CD14-positive monocyte (primary cell): ENCODE measurements around the gene TAS1R2. TPM values are rescaled to one million over a fixed set of nuclear protein-coding genes. Genes with fewer than 3 reads are reported as not detected.
A peak's percentile ranks its signal among the peaks of the same experiment; 100 is the strongest.

Experiments used
- DNase-seq, 3 donors: peaks; one replicate each; pipeline ENCODE4 v3.0.0-alpha.2; 2011 to 2022
- H2AFZ ChIP-seq: 2 replicates; pipeline ENCODE4 v1.6.0; 2012; ENCODE audit warnings: mild to moderate bottlenecking, low read depth, low read length, inconsistent platforms; ENCODE audit not compliant: insufficient read depth, poor library complexity, severe bottlenecking
- H3K27ac ChIP-seq, 2 donors: 1 replicate in 1 of 2; 2 replicates in 1 of 2; pipeline ENCODE4 v1.5.1; 2012 to 2013; ENCODE audit warnings: low read length in 2 of 2, control low read depth in 1 of 2, inconsistent platforms in 1 of 2, low read depth in 1 of 2, mild to moderate bottlenecking in 1 of 2
- H3K27me3 ChIP-seq, 2 donors: one replicate each; pipeline versions ENCODE4 v1.6.0 to v1.6.1; 2011 to 2013; ENCODE audit warnings: low read length in 2 of 2; ENCODE audit not compliant: control insufficient read depth in 2 of 2, insufficient read depth in 2 of 2
- H3K36me3 ChIP-seq, 2 donors: replicated peaks in 1 of 2; 1 replicate in 1 of 2; 2 replicates in 1 of 2; pipeline versions ENCODE4 v1.5.1 to v1.6.1; 2012 to 2013; ENCODE audit warnings: low read length in 2 of 2, control low read depth in 1 of 2, inconsistent platforms in 1 of 2, mild to moderate bottlenecking in 1 of 2; ENCODE audit not compliant: insufficient read depth in 2 of 2, control insufficient read depth in 1 of 2
- H3K4me1 ChIP-seq, 2 donors: 1 replicate in 1 of 2; 2 replicates in 1 of 2; pipeline versions ENCODE4 v1.5.1 to v1.6.1; 2012 to 2013; ENCODE audit warnings: low read length in 2 of 2, control low read depth in 1 of 2, inconsistent platforms in 1 of 2, mild to moderate bottlenecking in 1 of 2, moderate library complexity in 1 of 2; ENCODE audit not compliant: insufficient read depth in 2 of 2, control insufficient read depth in 1 of 2
- H3K4me2 ChIP-seq: replicated peaks from 2 replicates; pipeline ENCODE3; 2012; ENCODE audit warnings: low read length, moderate library complexity, mild to moderate bottlenecking; ENCODE audit not compliant: poor library complexity, severe bottlenecking; ENCODE audit errors: extremely low read depth
- H3K4me3 ChIP-seq, 3 experiments: fragments of 200-600 bp in 1 of 3; sonication (generic) in 1 of 3; replicated peaks in 1 of 3; 1 replicate in 2 of 3; 2 replicates in 1 of 3; pipeline ENCODE4 v1.5.1; 2011 to 2013; ENCODE audit warnings: low read length in 3 of 3, mild to moderate bottlenecking in 3 of 3, control low read depth in 2 of 3, low read depth in 2 of 3, inconsistent platforms in 1 of 3, moderate library complexity in 1 of 3
- H3K79me2 ChIP-seq: 2 replicates; pipeline ENCODE4 v1.6.0; 2012; ENCODE audit warnings: mild to moderate bottlenecking, control low read depth, inconsistent platforms, low read length, moderate library complexity; ENCODE audit not compliant: insufficient read depth
- H3K9ac ChIP-seq: 2 replicates; pipeline ENCODE4 v1.6.0; 2017; ENCODE audit warnings: low read length, mild to moderate bottlenecking; ENCODE audit not compliant: insufficient read depth, poor library complexity, severe bottlenecking
- H3K9me3 ChIP-seq, 2 donors: replicated peaks in 1 of 2; 1 replicate in 1 of 2; 2 replicates in 1 of 2; pipeline versions ENCODE4 v1.5.1 to v1.6.1; 2012 to 2013; ENCODE audit warnings: low read length in 2 of 2, control low read depth in 1 of 2; ENCODE audit not compliant: control insufficient read depth in 1 of 2, insufficient read depth in 1 of 2
- H4K20me1 ChIP-seq: 2 replicates; pipeline ENCODE4 v1.6.0; 2012; ENCODE audit warnings: mild to moderate bottlenecking, low read length, control low read depth, moderate library complexity; ENCODE audit not compliant: insufficient read depth
- H3K27ac Mint-ChIP-seq, 7 donors: one replicate each; pipeline ENCODE4 v1.8.0; 2020; ENCODE audit warnings: mild to moderate bottlenecking in 7 of 7, mixed read lengths in 7 of 7, moderate library complexity in 6 of 7, inconsistent platforms in 2 of 7
- H3K27me3 Mint-ChIP-seq, 3 donors: one replicate each; pipeline ENCODE4 v1.8.0; 2021 to 2022; ENCODE audit warnings: low read depth in 3 of 3, mild to moderate bottlenecking in 3 of 3, mixed read lengths in 3 of 3, moderate library complexity in 3 of 3, inconsistent platforms in 1 of 3
- H3K36me3 Mint-ChIP-seq, 2 donors: one replicate each; pipeline ENCODE4 v1.8.0; 2020; ENCODE audit warnings: mixed read lengths in 2 of 2, inconsistent platforms in 1 of 2, mild to moderate bottlenecking in 1 of 2
- H3K4me1 Mint-ChIP-seq: one replicate; pipeline ENCODE4 v1.8.0; 2020; ENCODE audit warnings: mild to moderate bottlenecking, mixed read lengths
- H3K4me3 Mint-ChIP-seq, 2 donors: one replicate each; pipeline ENCODE4 v1.8.0; 2020; ENCODE audit warnings: mild to moderate bottlenecking in 2 of 2, mixed read lengths in 2 of 2, moderate library complexity in 1 of 2
- H3K9me3 Mint-ChIP-seq, 7 donors: one replicate each; pipeline ENCODE4 v1.8.0; 2020 to 2022; ENCODE audit warnings: mixed read lengths in 7 of 7, mild to moderate bottlenecking in 6 of 7, moderate library complexity in 6 of 7, inconsistent platforms in 2 of 7
- CTCF ChIP-seq: fragments of 200-600 bp; IDR thresholded peaks from one replicate; pipeline ENCODE4 v1.8.0; 2022; ENCODE audit warnings: antibody characterized with exemption, mild to moderate bottlenecking
- WGBS: methylation state at CpG from one replicate; pipeline ENCODE4 v1.1.5; 2013; ENCODE audit warnings: missing lambda C conversion rate; ENCODE audit not compliant: insufficient coverage; 5-methylcytosine and 5-hydroxymethylcytosine counted together
- intact Hi-C, 2 donors: fragments of 100-400 bp; cut with micrococcal nuclease; formaldehyde crosslinking; loops; one replicate each; pipeline versions ENCODE4 v1.15.0 to v1.15.1; 2023
- polyA plus RNA-seq, 3 donors: library from polyadenylated mRNA; depleted of rRNA in 1 of 3; unstranded in 2 of 3; stranded (reverse) in 1 of 3; fragments of 300-500 nt in 2 of 3; fragments of >200 nt in 1 of 3; fragmentation: Illumina TruSeq in 2 of 3; gene quantifications; 1 replicate in 2 of 3; 2 replicates in 1 of 3; pipeline ENCODE4 v1.2.3, GENCODE V29; 2012 to 2021

TAS1R2 gene
- polyA plus RNA-seq, 3 donors = not detected

GRCh38 chr1:18874036-18874435, 14.6 kb upstream of the TAS1R2 start:
- TF ChIP-seq CTCF = no peak
- Mint-ChIP-seq H3K36me3 (peaks cover 21 to 33% of the 10 kb centered on the region in 2 donors), H3K9me3 (no peaks in the 10 kb centered on the region), H3K4me1 (peaks cover 10% of the 10 kb centered on the region), H3K27me3 (peaks cover 0 to 5% (median 4%) of the 10 kb centered on the region in 3 donors), H3K4me3 (no peak overlapping the region), H3K27ac (no peak overlapping the region)
- H3K79me2 ChIP-seq = no peaks in the 10 kb centered on the region
- no peak overlapping the region for H3K4me3 ChIP-seq
- no peak overlapping the region for H2AFZ ChIP-seq
- H3K27ac ChIP-seq = no peak overlapping the region
- H4K20me1 ChIP-seq = no peaks in the 10 kb centered on the region
- DNase-seq = no peak
- H3K36me3 ChIP-seq = peaks cover 21 to 27% of the 10 kb centered on the region in 2 donors
- H3K9ac ChIP-seq = no peak overlapping the region
- H3K4me2 ChIP-seq = no peak overlapping the region
- H3K9me3 ChIP-seq = no peaks in the 10 kb centered on the region
- no peaks in the 10 kb centered on the region for H3K4me1 ChIP-seq
- 97% methylated on average over 5 of the region's 6 CpGs for WGBS
- intact Hi-C loops = no loop called here
- no peaks in the 10 kb centered on the region for H3K27me3 ChIP-seq

GRCh38 chr1:18872071-18872611, 12.7 kb upstream of the TAS1R2 start:
- H3K36me3 Mint-ChIP-seq = peaks cover 18 to 25% of the 10 kb centered on the region in 2 donors
- H3K27ac ChIP-seq = no peak overlapping the region
- no peak for TF ChIP-seq CTCF
- no peaks in the 10 kb centered on the region for H4K20me1 ChIP-seq
- no peaks in the 10 kb centered on the region for H3K27me3 ChIP-seq
- H3K36me3 ChIP-seq = peaks cover 13 to 27% of the 10 kb centered on the region in 2 donors
- H3K4me2 ChIP-seq = no peak overlapping the region
- H3K79me2 ChIP-seq = no peaks in the 10 kb centered on the region
- peaks cover 10% of the 10 kb centered on the region for H3K4me1 Mint-ChIP-seq
- no peak overlapping the region for H3K4me3 ChIP-seq
- H3K9me3 ChIP-seq = no peaks in the 10 kb centered on the region
- no peak for DNase-seq
- intact Hi-C loops = no loop called here
- no peaks in the 10 kb centered on the region for H3K4me1 ChIP-seq
- WGBS = 91% methylated on average over 8 of the region's 8 CpGs
- no peak overlapping the region for H2AFZ ChIP-seq
- H3K27ac Mint-ChIP-seq = peak overlapping the region in 1 of 7 donors; percentile 17
- no peaks in the 10 kb centered on the region for H3K9me3 Mint-ChIP-seq
- H3K27me3 Mint-ChIP-seq = peaks cover 4 to 8% (median 7%) of the 10 kb centered on the region in 3 donors
- no peak overlapping the region for H3K9ac ChIP-seq
- no peak overlapping the region for H3K4me3 Mint-ChIP-seq
